Neural progenitor cell (in vitro differentiated cells): ENCODE data around the gene LRRC52.

Source experiments
- CTCF ChIP-seq: fragments of 200-600 bp; sonication (generic); IDR thresholded peaks from 2 replicates; pipeline ENCODE4 v1.5.1; 2017; ENCODE audit warnings: antibody characterized with exemption, mild to moderate bottlenecking
- EZH2 ChIP-seq: fragments of 200-600 bp; sonication (generic); IDR thresholded peaks from 2 replicates; pipeline ENCODE4 v1.6.1; 2017; ENCODE audit warnings: antibody characterized with exemption, mild to moderate bottlenecking, moderate library complexity
- EZH2phosphoT487 ChIP-seq: fragments of 200-600 bp; sonication (generic); IDR thresholded peaks from 2 replicates; pipeline ENCODE4 v1.6.1; 2017; ENCODE audit warnings: antibody characterized with exemption

- TF ChIP-seq CTCF = no peak
- no peak for TF ChIP-seq EZH2phosphoT487
- TF ChIP-seq EZH2 = no peak
Observed at GRCh38 chr1:165580931-165581871, 37.4 kb downstream of the LRRC52 start.
